Astrocyte of the spinal cord (primary cell): ENCODE results near the gene IL10RA.

Experiments used
- DNase-seq: peaks from one replicate; pipeline ENCODE4 v3.0.0; 2011; ENCODE audit warnings: low read depth, low spot score
- H3K4me3 ChIP-seq: 2 replicates; pipeline ENCODE4 v1.5.1; 2011; ENCODE audit warnings: low read depth, mild to moderate bottlenecking, low read length, moderate library complexity
- CTCF ChIP-seq: IDR thresholded peaks from 2 replicates; pipeline ENCODE4 v1.5.1; 2012; ENCODE audit warnings: low read depth, mild to moderate bottlenecking, low read length, inconsistent platforms
- in situ Hi-C: cut with HindIII; loops from 2 replicates; pipeline ENCODE4 v1.10.0; 2017; ENCODE audit warnings: low sequenced_read_pairs

Gene IL10RA

DNA sequence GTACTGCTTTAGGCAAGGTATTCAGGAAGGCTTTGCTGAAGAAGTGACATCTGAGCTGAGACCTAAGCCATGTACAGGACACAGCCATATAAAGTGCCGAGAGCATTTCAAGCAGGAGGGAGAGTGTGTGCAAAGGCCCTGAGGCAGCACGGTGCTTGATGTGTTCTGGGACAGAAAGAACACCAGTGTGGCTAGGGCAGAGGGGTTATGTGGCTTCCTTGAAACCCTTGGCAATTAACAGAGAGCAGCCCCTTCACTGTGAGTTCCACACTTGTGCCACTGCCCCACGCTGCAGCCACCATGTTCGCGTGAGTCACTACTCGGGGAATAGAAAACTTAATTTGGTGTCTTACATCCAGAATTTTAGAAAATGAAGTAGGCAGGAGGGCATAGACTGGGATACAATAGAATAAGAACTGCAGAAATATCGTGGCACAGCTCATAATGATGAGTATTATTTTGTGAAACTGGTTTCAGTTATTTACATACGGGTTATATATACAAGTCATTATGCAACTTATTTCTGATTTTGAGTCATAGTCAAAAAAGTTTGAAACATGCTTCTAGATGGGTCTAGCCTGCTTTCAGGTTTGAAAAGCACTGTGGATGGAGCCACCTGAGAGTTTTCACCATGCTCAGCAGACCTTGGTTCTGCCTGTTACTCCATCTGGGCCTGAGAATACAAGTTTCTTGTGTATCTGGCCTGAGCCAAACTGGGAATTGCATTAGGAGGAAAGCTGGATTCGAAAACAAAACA, 11.8 kb downstream of the IL10RA start:
- in situ Hi-C loops = no loop called here
- TF ChIP-seq CTCF = no peak
- H3K4me3 ChIP-seq = no peak overlapping the region
- DNase-seq = no peak

GRCh38 chr11:117998664-117999353, 12.6 kb downstream of the IL10RA start:
- in situ Hi-C loops = no loop called here
- no peak for DNase-seq
- TF ChIP-seq CTCF = no peak
- no peak overlapping the region for H3K4me3 ChIP-seq

GRCh38 chr11:117999354-117999993, 13.3 kb downstream of the IL10RA start:
- in situ Hi-C loops = no loop called here
- H3K4me3 ChIP-seq = no peak overlapping the region
- DNase-seq = no peak
- TF ChIP-seq CTCF = no peak

DNA sequence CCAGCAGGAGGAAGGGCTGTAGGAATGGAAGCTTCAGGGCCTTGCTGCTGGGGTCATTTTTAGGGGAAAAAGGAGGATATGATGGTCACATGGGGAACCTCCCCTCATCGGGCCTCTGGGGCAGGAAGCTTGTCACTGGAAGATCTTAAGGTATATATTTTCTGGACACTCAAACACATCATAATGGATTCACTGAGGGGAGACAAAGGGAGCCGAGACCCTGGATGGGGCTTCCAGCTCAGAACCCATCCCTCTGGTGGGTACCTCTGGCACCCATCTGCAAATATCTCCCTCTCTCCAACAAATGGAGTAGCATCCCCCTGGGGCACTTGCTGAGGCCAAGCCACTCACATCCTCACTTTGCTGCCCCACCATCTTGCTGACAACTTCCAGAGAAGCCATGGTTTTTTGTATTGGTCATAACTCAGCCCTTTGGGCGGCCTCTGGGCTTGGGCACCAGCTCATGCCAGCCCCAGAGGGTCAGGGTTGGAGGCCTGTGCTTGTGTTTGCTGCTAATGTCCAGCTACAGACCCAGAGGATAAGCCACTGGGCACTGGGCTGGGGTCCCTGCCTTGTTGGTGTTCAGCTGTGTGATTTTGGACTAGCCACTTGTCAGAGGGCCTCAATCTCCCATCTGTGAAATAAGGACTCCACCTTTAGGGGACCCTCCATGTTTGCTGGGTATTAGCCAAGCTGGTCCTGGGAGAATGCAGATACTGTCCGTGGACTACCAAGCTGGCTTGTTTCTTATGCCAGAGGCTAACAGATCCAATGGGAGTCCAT, 14.1 kb downstream of the IL10RA start:
- in situ Hi-C loops = no loop called here
- no peak for DNase-seq
- no peak overlapping the region for H3K4me3 ChIP-seq
- TF ChIP-seq CTCF = no peak

GRCh38 chr11:118000850-118001228, 14.6 kb downstream of the IL10RA start:
- no peak for DNase-seq
- no peak overlapping the region for H3K4me3 ChIP-seq
- in situ Hi-C loops = no loop called here
- TF ChIP-seq CTCF = no peak

- DNase-seq = no peak
- TF ChIP-seq CTCF = no peak
- no peak overlapping the region for H3K4me3 ChIP-seq
- in situ Hi-C loops = no loop called here
These were observed 15.3 kb downstream of the IL10RA start for GRCh38 chr11:118001494-118001971.
